Activated CD8-positive, alpha-beta T cell treated with anti-CD3 and anti-CD28 coated beads for 36 hours (primary cell): ENCODE data around the gene CASQ2. TPM values are rescaled to one million over a fixed set of nuclear protein-coding genes. Genes with fewer than 3 reads are reported as not detected.
"Not testable (repeated sequence)": the region's sequence is repeated elsewhere in the genome, so short reads cannot be mapped to it uniquely, and the experiment has no call there.

Experiments
- ATAC-seq: fragments of 200-7000 bp; cut with Tn5 transposase; one replicate; pipeline ENCODE4 v1.10.0; 2021; ENCODE audit warnings: mild to moderate bottlenecking, moderate library complexity
- CTCF ChIA-PET: fragments of 350-600 bp; sonication (Branson Sonifier 250); formaldehyde crosslinking; loops from one replicate; lab custom pipeline; 2021; ENCODE audit warnings: antibody characterized with exemption; lab: Charles Lee
- POLR2A ChIA-PET: fragments of 350-600 bp; sonication (Branson Sonifier 250); formaldehyde crosslinking; loops from one replicate; lab custom pipeline; 2021; ENCODE audit warnings: antibody characterized with exemption; lab: Charles Lee
- DNase-seq: peaks from one replicate; pipeline ENCODE4 v3.0.0-alpha.2; 2020
- H3K27ac Mint-ChIP-seq: one replicate; pipeline ENCODE4 v1.8.0; 2021; ENCODE audit warnings: mild to moderate bottlenecking, mixed read lengths
- H3K27me3 Mint-ChIP-seq: one replicate; pipeline ENCODE4 v1.8.0; 2021; ENCODE audit warnings: mixed read lengths
- H3K36me3 Mint-ChIP-seq: one replicate; pipeline ENCODE4 v1.8.0; 2021; ENCODE audit warnings: low read depth, mixed read lengths
- H3K4me1 Mint-ChIP-seq: one replicate; pipeline ENCODE4 v1.8.0; 2021; ENCODE audit warnings: low read depth, mixed read lengths
- H3K4me3 Mint-ChIP-seq: one replicate; pipeline ENCODE4 v1.8.0; 2021; ENCODE audit warnings: mild to moderate bottlenecking, moderate library complexity, mixed read lengths
- H3K9me3 Mint-ChIP-seq: one replicate; pipeline ENCODE4 v1.8.0; 2021; ENCODE audit warnings: mixed read lengths
- intact Hi-C: fragments of 100-400 bp; cut with micrococcal nuclease; formaldehyde crosslinking; loops from one replicate; pipeline ENCODE4 v1.10.0; 2022
- total RNA-seq, 2 experiments: library from RNA; stranded (reverse); gene quantifications; one replicate each; pipeline ENCODE4 v1.2.3, GENCODE V29; 2021
- TF ChIP-seq, protein P1 (sequence below): fragments of 200-600 bp; IDR thresholded peaks from one replicate; pipeline ENCODE4 v1.8.0; 2022; ENCODE audit warnings: antibody characterized with exemption, mild to moderate bottlenecking

The CASQ2 gene
- total RNA-seq, 2 experiments from 2014 or later: not detected

DNA sequence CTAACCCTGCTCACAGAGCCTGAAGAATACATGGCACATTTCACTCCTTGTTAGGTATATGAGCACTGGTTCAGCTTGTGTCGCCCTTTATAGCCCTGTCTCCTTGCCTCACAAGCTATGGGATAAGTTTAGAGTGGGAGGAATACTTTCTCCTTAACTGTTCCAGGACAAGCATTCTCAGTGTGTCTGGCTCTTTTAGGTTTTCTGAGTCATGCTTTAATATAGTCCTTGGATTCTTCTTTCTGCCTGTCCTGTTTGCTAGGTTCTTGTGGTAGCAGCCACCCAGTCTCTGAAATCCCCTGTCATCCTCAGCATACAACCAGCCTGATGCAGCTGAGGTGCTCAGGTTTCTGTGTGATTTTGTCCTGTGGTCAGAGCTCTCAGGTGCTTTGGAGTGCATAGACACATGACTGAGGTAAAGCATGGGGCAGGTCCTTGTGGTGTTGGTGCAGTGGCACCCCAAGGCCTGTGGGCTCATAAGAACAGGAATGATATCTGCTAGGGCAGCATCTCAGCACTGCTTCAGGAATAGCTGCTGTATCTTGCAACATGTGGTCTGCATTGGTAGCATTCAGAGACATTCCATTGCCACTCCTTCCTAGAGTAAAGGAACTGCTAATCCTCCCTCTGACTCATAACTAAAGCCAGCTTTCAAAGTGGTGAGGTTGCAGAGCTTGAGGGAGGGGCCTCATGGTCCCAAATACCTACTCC is 14.2 kb upstream of the CASQ2 start:
- ATAC-seq: no peak
- Mint-ChIP-seq H3K36me3 (no peaks in the 10 kb centered on the region), H3K4me1 (no peaks in the 10 kb centered on the region), H3K27me3 (peaks cover 23% of the 10 kb centered on the region), H3K4me3 (no peak overlapping the region), H3K9me3 (no peaks in the 10 kb centered on the region), H3K27ac (no peak overlapping the region)
- TF ChIP-seq, protein P1, sequence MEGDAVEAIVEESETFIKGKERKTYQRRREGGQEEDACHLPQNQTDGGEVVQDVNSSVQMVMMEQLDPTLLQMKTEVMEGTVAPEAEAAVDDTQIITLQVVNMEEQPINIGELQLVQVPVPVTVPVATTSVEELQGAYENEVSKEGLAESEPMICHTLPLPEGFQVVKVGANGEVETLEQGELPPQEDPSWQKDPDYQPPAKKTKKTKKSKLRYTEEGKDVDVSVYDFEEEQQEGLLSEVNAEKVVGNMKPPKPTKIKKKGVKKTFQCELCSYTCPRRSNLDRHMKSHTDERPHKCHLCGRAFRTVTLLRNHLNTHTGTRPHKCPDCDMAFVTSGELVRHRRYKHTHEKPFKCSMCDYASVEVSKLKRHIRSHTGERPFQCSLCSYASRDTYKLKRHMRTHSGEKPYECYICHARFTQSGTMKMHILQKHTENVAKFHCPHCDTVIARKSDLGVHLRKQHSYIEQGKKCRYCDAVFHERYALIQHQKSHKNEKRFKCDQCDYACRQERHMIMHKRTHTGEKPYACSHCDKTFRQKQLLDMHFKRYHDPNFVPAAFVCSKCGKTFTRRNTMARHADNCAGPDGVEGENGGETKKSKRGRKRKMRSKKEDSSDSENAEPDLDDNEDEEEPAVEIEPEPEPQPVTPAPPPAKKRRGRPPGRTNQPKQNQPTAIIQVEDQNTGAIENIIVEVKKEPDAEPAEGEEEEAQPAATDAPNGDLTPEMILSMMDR: no peak
- ChIA-PET POLR2A (no interaction called here), CTCF (interaction anchor here (1.0 to 1.3 kb wide), 3 partner anchors 11 to 25 kb away, joined by 3 read pairs; no protein-coding TSS in a partner anchor)
- intact Hi-C loops: no loop called here
- DNase-seq: no peak

DNA sequence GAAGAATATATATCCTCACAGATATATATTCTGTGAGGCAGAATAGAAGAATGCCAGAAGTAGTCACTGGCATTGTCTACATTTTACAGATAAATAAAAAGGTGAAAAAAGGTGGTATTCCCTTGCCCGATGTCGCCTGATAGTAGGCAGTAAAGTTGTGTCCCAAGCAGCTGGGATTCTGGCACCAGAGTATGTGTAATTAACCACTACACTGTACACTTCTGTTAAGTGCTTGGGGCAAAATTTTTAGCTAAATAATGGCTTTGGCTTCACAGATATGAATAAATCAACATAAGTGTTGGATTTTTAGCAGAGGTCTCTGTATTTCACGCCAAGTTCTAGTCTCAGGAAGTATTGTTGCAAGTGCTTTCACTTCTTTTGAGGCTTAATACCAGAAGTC is 13.3 kb upstream of the CASQ2 start:
- intact Hi-C loops: no loop called here
- no peaks in the 10 kb centered on the region for H3K9me3 Mint-ChIP-seq
- no peaks in the 10 kb centered on the region for H3K36me3 Mint-ChIP-seq
- H3K4me3 Mint-ChIP-seq: no peak overlapping the region
- ChIA-PET POLR2A (no interaction called here), CTCF (interaction anchor here (1.3 kb wide), 1 partner anchor 10 kb away, joined by 3 read pairs; no protein-coding TSS in a partner anchor)
- DNase-seq (no peak), ATAC-seq (no peak)
- H3K4me1 Mint-ChIP-seq: no peaks in the 10 kb centered on the region
- peaks cover 24% of the 10 kb centered on the region for H3K27me3 Mint-ChIP-seq
- no peak overlapping the region for H3K27ac Mint-ChIP-seq
- TF ChIP-seq, protein P1: no peak

DNA sequence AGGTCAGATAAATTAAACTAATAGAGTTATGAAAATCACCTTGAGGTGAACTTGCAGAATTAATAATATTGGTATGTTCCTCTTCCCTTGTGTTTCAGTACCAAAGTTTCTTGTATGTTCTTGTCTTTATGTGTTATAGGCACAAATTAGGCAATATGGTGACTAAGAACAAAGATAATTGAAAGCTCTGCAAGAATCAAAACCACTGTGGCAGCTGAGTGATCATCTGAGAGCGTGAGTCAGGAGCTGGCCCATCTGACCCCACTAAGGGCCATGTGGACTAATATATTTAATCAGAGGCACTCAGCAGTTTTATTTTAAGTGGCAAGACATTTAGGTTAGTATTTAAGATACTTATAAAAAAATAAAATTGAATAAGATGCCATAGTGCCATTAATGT is 12.8 kb upstream of the CASQ2 start:
- CTCF ChIA-PET: interaction anchor here (1.3 kb wide), 1 partner anchor 10 kb away, joined by 3 read pairs; no protein-coding TSS in a partner anchor

DNA sequence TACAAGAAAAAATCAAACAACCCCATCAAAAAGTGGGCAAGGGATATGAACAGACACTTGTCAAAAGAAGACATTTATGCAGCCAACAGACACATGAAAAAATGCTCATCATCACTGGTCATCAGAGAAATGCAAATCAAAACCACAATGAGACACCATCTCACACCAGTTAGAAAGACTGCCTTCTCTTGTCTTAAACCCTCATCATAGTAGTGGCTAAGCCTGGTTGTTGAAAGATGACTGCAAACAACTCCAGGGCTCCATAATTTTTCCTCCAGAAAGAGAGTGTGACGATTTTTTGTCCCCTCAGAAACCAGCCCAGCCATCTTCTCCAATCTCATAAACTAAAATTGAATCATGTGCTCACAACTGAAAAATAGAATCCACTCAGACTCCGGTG is 12.1 kb upstream of the CASQ2 start:
- H3K4me3 Mint-ChIP-seq, DNase-seq, H3K36me3 Mint-ChIP-seq, CTCF ChIA-PET, H3K27ac Mint-ChIP-seq, H3K9me3 Mint-ChIP-seq, intact Hi-C loops, ATAC-seq, H3K4me1 Mint-ChIP-seq, POLR2A ChIA-PET: not testable (repeated sequence)
- peaks cover 27% of the 10 kb centered on the region for H3K27me3 Mint-ChIP-seq

More for the DNA sequence above, 12.8 kb upstream of the CASQ2 start:
- POLR2A ChIA-PET: no interaction called here
- H3K27me3 Mint-ChIP-seq: peaks cover 24% of the 10 kb centered on the region
- TF ChIP-seq, protein P1: no peak
- ATAC-seq (no peak), DNase-seq (no peak)
- H3K27ac Mint-ChIP-seq: no peak overlapping the region
- no peaks in the 10 kb centered on the region for H3K9me3 Mint-ChIP-seq
- H3K4me3 Mint-ChIP-seq: no peak overlapping the region
- no peaks in the 10 kb centered on the region for H3K4me1 Mint-ChIP-seq
- H3K36me3 Mint-ChIP-seq: no peaks in the 10 kb centered on the region
- intact Hi-C loops: no loop called here

DNA sequence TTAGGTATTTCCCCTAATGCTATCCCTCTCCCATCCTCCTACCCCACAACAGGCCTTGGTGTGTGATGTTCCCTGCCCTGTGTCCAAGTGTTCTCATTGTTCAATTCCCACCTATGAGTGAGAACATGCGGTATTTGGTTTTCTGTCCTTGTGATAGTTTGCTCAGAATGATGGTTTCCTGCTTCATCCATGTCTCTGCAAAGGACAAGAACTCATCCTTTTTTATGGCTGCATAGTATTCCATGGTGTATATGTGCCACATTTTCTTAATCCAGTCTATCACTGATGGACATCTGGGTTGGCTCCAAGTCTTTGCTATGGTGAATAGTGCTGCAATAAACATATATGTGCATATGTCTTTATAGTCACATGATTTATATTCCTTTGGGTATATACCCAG is 10.6 kb upstream of the CASQ2 start:
- H3K27me3 Mint-ChIP-seq: peaks cover 31% of the 10 kb centered on the region
- H3K4me1 Mint-ChIP-seq, H3K4me3 Mint-ChIP-seq, POLR2A ChIA-PET, DNase-seq, H3K9me3 Mint-ChIP-seq, intact Hi-C loops, H3K36me3 Mint-ChIP-seq, ATAC-seq, H3K27ac Mint-ChIP-seq, CTCF ChIA-PET: not testable (repeated sequence)

DNA sequence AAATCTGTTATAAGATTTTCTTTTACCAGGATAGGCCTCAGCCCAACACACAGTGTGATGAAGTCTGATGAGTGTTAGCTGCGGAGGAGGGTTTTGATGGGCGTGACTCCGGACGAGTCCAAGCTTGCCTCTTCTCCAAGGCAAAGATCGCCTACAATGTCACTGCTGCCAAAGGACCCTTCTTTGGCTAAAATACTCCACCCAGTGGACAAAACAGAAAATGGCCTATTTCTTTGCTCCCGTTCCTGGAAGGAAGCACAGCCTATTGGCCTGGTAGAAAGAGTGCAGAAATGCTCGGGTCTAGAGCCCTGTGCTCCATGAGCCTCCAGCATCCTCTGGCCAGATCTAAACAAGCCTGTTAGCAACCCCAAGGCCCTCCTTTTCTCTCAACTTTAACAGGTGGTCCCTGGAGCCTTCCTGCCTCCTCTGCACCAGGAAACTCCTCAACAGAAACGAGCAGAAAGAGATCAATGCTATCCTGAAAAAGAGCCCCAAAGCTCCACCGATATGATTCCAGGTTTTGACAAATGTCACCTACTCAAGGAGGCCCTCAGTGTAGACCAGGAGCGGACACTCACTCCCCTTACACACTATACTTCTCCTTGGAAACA is 3.4 kb upstream of the CASQ2 start:
- ATAC-seq (peak; percentile 27), DNase-seq (peak; percentile 6)
- ChIA-PET CTCF (interaction anchor here (0.8 to 2.9 kb wide), 9 partner anchors 10 to 209 kb away, joined by 3 to 12 read pairs (median 3); no protein-coding TSS in a partner anchor), POLR2A (no interaction called here)
- Mint-ChIP-seq H3K36me3 (no peaks in the 10 kb centered on the region), H3K4me3 (no peak overlapping the region), H3K9me3 (no peaks in the 10 kb centered on the region), H3K27me3 (peaks cover 9% of the 10 kb centered on the region), H3K27ac (no peak overlapping the region), H3K4me1 (no peaks in the 10 kb centered on the region)
- intact Hi-C loops: loop anchor here (5.0 kb wide), 1 partner anchor 55 kb away; no protein-coding TSS in a partner anchor
- TF ChIP-seq, protein P1: peak; percentile 50
